Astrocyte (in vitro differentiated cells and primary cell): ENCODE data around the gene FOXI3. TPM values are rescaled to one million over a fixed set of nuclear protein-coding genes. Genes with fewer than 3 reads are reported as not detected.

ENCODE experiments used
- DNase-seq: peaks from one replicate; pipeline ENCODE4 v3.0.0-alpha.2; 2010; ENCODE audit warnings: low read depth
- FAIRE-seq: peaks from 2 replicates; lab custom pipeline; 2011; peaks lifted over from hg19 to GRCh38; lab: Jason Lieb, UNC
- H2AFZ ChIP-seq: 2 replicates; pipeline ENCODE4 v1.6.0; 2012; ENCODE audit warnings: low read depth, low read length, inconsistent platforms
- H3K27ac ChIP-seq: 2 replicates; pipeline ENCODE4 v1.5.1; 2011; ENCODE audit warnings: low read depth, low read length, inconsistent platforms
- H3K27me3 ChIP-seq: 2 replicates; pipeline ENCODE4 v1.6.0; 2011; ENCODE audit warnings: low read length, inconsistent platforms; ENCODE audit not compliant: insufficient read depth
- H3K36me3 ChIP-seq: 2 replicates; pipeline ENCODE4 v1.5.1; 2011; ENCODE audit warnings: low read length, inconsistent platforms; ENCODE audit not compliant: insufficient read depth
- H3K4me1 ChIP-seq: 2 replicates; pipeline ENCODE4 v1.5.1; 2011; ENCODE audit warnings: low read length, inconsistent platforms; ENCODE audit not compliant: insufficient read depth
- H3K4me2 ChIP-seq: 2 replicates; pipeline ENCODE4 v1.6.0; 2012; ENCODE audit warnings: low read length, inconsistent platforms
- H3K4me3 ChIP-seq: 2 replicates; pipeline ENCODE4 v1.5.1; 2011; ENCODE audit warnings: low read depth, mild to moderate bottlenecking, low read length, inconsistent platforms; ENCODE audit not compliant: insufficient read depth
- H3K79me2 ChIP-seq: 2 replicates; pipeline ENCODE4 v1.6.0; 2012; ENCODE audit warnings: mild to moderate bottlenecking, low read length, inconsistent platforms; ENCODE audit not compliant: insufficient read depth
- H3K9ac ChIP-seq: 2 replicates; pipeline ENCODE4 v1.6.0; 2012; ENCODE audit warnings: mild to moderate bottlenecking, low read length, inconsistent platforms
- H3K9me3 ChIP-seq: 2 replicates; pipeline ENCODE4 v1.5.1; 2012; ENCODE audit warnings: low read depth, mild to moderate bottlenecking, low read length, inconsistent platforms; ENCODE audit not compliant: insufficient read depth
- H4K20me1 ChIP-seq: 2 replicates; pipeline ENCODE4 v1.6.0; 2012; ENCODE audit warnings: low read length, inconsistent platforms; ENCODE audit not compliant: insufficient read depth
- H3K27ac Mint-ChIP-seq: one replicate; pipeline ENCODE4 v1.8.0; 2021; ENCODE audit warnings: mild to moderate bottlenecking, mixed read lengths; ENCODE audit not compliant: unreplicated experiment
- H3K27me3 Mint-ChIP-seq: one replicate; pipeline ENCODE4 v1.8.0; 2021; ENCODE audit warnings: low read depth, mixed read lengths; ENCODE audit not compliant: unreplicated experiment
- H3K36me3 Mint-ChIP-seq: one replicate; pipeline ENCODE4 v1.8.0; 2021; ENCODE audit warnings: low read depth, mixed read lengths; ENCODE audit not compliant: unreplicated experiment
- H3K4me1 Mint-ChIP-seq: one replicate; pipeline ENCODE4 v1.8.0; 2021; ENCODE audit warnings: low read depth, mixed read lengths; ENCODE audit not compliant: unreplicated experiment
- H3K4me3 Mint-ChIP-seq: one replicate; pipeline ENCODE4 v1.8.0; 2021; ENCODE audit warnings: mild to moderate bottlenecking, moderate library complexity, mixed read lengths; ENCODE audit not compliant: unreplicated experiment
- H3K9me3 Mint-ChIP-seq: one replicate; pipeline ENCODE4 v1.8.0; 2021; ENCODE audit warnings: mild to moderate bottlenecking, mixed read lengths; ENCODE audit not compliant: unreplicated experiment
- EZH2 ChIP-seq: IDR thresholded peaks from 2 replicates; pipeline ENCODE4 v1.6.1; 2012; ENCODE audit warnings: mild to moderate bottlenecking, low read length, inconsistent platforms; ENCODE audit not compliant: insufficient read depth
- total RNA-seq: library from RNA; stranded (reverse); gene quantifications from 2 replicates; pipeline ENCODE4 v1.2.1, GENCODE V29; 2021
- TF ChIP-seq, protein P1 (sequence below): IDR thresholded peaks from 2 replicates; pipeline ENCODE4 v1.5.1; 2011; ENCODE audit warnings: low read depth, mild to moderate bottlenecking, inconsistent platforms, low read length, moderate library complexity; ENCODE audit not compliant: insufficient read depth

FOXI3 gene
- total RNA-seq, 1 donor from 2014 or later: 2.3 TPM

DNA sequence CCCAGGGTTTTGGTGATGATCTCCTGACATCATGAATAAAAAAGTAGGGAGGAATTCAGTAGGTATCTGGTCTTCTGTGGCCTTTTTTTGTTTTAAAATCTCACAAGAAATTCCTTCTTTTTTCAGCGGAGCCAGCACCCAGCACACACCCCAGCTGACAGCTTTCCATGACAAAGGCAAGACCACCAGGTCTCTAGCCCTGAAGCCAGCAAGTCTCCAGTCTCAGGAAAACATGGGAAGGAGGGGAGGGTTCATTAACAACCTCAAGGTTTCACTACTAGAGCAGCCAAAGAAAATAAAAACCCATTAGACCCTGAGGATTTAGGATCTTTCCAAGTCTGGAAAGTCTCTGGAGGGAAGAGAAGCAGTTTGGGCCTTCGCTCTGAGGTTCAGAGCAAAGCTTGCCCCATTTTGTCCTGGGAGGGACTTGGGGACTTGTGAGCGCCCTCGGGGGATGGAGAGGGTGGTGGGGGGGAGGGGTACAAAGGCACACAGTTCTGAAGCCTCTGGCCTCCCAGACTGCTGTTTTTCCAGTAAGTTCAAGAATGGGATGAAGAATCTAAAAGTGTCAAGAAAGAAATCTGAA is 9.0 kb downstream of the FOXI3 start:
- no peaks in the 10 kb centered on the region for H4K20me1 ChIP-seq
- no peak overlapping the region for H3K4me3 Mint-ChIP-seq
- H3K27me3 ChIP-seq: peaks cover 2% of the 10 kb centered on the region
- H3K27ac ChIP-seq: no peak overlapping the region
- no peak for TF ChIP-seq EZH2
- TF ChIP-seq, protein P1, sequence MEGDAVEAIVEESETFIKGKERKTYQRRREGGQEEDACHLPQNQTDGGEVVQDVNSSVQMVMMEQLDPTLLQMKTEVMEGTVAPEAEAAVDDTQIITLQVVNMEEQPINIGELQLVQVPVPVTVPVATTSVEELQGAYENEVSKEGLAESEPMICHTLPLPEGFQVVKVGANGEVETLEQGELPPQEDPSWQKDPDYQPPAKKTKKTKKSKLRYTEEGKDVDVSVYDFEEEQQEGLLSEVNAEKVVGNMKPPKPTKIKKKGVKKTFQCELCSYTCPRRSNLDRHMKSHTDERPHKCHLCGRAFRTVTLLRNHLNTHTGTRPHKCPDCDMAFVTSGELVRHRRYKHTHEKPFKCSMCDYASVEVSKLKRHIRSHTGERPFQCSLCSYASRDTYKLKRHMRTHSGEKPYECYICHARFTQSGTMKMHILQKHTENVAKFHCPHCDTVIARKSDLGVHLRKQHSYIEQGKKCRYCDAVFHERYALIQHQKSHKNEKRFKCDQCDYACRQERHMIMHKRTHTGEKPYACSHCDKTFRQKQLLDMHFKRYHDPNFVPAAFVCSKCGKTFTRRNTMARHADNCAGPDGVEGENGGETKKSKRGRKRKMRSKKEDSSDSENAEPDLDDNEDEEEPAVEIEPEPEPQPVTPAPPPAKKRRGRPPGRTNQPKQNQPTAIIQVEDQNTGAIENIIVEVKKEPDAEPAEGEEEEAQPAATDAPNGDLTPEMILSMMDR: no peak
- H3K4me1 Mint-ChIP-seq: no peaks in the 10 kb centered on the region
- peaks cover 42% of the 10 kb centered on the region for H3K27me3 Mint-ChIP-seq
- no peaks in the 10 kb centered on the region for H3K79me2 ChIP-seq
- H3K9me3 ChIP-seq: no peaks in the 10 kb centered on the region
- no peak overlapping the region for H3K27ac Mint-ChIP-seq
- no peak overlapping the region for H3K4me2 ChIP-seq
- H3K9me3 Mint-ChIP-seq: peaks cover 7% of the 10 kb centered on the region
- H2AFZ ChIP-seq: no peak overlapping the region
- FAIRE-seq (no peak), DNase-seq (no peak)
- no peaks in the 10 kb centered on the region for H3K36me3 ChIP-seq
- no peaks in the 10 kb centered on the region for H3K36me3 Mint-ChIP-seq
- H3K4me1 ChIP-seq: no peaks in the 10 kb centered on the region
- no peak overlapping the region for H3K9ac ChIP-seq
- H3K4me3 ChIP-seq: no peak overlapping the region

DNA sequence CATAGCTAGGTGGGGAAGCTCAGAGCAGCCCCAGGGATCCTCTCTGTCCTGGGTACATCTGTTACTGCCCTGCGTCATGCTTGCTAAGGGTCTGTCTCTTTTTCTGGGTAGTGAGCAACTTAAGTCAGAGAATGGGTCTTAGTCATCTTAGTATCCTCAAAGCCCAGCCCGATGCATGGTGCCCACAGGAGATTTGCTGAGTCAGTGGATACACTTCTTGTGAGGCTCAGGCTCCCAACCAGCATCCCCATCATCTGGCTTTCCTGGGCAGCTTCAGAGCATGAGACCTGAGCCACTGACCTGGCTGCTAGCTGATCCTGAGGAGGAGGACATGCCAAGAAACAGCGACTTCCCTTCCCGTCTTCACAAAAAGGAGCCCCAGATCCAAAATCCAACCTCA is 10.0 kb downstream of the FOXI3 start:
- Mint-ChIP-seq H3K4me3 (no peak overlapping the region), H3K4me1 (no peaks in the 10 kb centered on the region), H3K9me3 (peaks cover 7% of the 10 kb centered on the region), H3K36me3 (no peaks in the 10 kb centered on the region), H3K27me3 (peaks cover 34% of the 10 kb centered on the region), H3K27ac (no peak overlapping the region)
- Histone ChIP-seq H3K27me3 (no peaks in the 10 kb centered on the region), H3K9me3 (no peaks in the 10 kb centered on the region), H3K4me3 (no peak overlapping the region), H3K9ac (no peak overlapping the region), H4K20me1 (no peaks in the 10 kb centered on the region), H3K27ac (no peak overlapping the region), H3K36me3 (no peaks in the 10 kb centered on the region), H3K79me2 (no peaks in the 10 kb centered on the region), H3K4me1 (no peaks in the 10 kb centered on the region), H2AFZ (no peak overlapping the region), H3K4me2 (no peak overlapping the region)
- no peak for DNase-seq
- no peak for FAIRE-seq
- TF ChIP-seq, protein P1: no peak
- TF ChIP-seq EZH2: no peak

DNA sequence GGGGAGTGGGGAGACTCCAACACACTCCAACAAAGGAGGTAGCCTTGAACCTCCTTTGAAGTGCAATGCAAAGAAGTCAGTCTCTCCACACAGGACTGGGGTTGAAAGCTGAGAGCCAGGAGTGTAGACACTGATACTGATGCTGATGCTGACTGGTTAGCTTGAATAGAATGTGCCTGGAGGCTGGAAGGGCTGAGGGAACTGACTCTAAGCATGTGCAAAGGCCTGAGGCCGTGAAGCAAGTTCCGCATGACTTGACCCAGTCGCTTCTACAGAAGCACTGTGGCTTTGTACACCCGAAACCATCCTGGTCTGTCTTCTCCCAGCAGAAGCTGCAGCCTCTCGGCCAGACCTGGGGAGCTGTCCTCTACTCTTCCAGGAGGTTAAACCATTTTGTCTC is 10.4 kb downstream of the FOXI3 start:
- H3K9me3 Mint-ChIP-seq: peaks cover 7% of the 10 kb centered on the region
- no peak overlapping the region for H3K4me3 Mint-ChIP-seq
- H3K36me3 ChIP-seq: no peaks in the 10 kb centered on the region
- no peaks in the 10 kb centered on the region for H3K9me3 ChIP-seq
- FAIRE-seq (no peak), DNase-seq (no peak)
- peaks cover 32% of the 10 kb centered on the region for H3K27me3 Mint-ChIP-seq
- H3K4me1 Mint-ChIP-seq: no peaks in the 10 kb centered on the region
- no peak overlapping the region for H3K9ac ChIP-seq
- TF ChIP-seq, protein P1: no peak
- no peak for TF ChIP-seq EZH2
- H2AFZ ChIP-seq: no peak overlapping the region
- no peak overlapping the region for H3K27ac Mint-ChIP-seq
- no peak overlapping the region for H3K27ac ChIP-seq
- no peaks in the 10 kb centered on the region for H3K4me1 ChIP-seq
- no peak overlapping the region for H3K4me3 ChIP-seq
- no peak overlapping the region for H3K4me2 ChIP-seq
- H3K36me3 Mint-ChIP-seq: no peaks in the 10 kb centered on the region
- H3K79me2 ChIP-seq: no peaks in the 10 kb centered on the region
- no peaks in the 10 kb centered on the region for H3K27me3 ChIP-seq
- no peaks in the 10 kb centered on the region for H4K20me1 ChIP-seq
